Measurements from ENCODE around the gene FNDC8.
"Not testable (repeated sequence)": the region's sequence is repeated elsewhere in the genome, so short reads cannot be mapped to it uniquely, and the experiment has no call there.

Gene FNDC8

DNA sequence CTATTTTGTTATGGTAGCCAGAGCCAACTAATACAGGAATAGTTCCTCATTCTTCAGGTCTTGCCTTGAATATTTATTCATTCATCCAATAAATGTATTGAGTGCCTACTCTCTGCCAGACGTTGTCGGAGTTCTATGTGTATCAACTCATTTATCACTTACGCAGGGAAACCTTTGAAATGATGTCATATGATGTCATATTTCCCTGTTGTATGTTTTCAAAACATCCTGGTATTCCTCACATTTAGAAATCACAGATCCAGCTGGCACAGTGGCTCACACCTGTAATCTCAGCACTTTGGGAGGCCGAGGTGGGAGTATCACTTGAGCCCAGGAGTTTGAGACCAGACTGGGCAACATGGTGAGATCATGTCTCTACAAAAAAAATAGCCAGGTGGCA, 23.4 kb downstream of the FNDC8 start:
- no peak for DNase-seq

DNA sequence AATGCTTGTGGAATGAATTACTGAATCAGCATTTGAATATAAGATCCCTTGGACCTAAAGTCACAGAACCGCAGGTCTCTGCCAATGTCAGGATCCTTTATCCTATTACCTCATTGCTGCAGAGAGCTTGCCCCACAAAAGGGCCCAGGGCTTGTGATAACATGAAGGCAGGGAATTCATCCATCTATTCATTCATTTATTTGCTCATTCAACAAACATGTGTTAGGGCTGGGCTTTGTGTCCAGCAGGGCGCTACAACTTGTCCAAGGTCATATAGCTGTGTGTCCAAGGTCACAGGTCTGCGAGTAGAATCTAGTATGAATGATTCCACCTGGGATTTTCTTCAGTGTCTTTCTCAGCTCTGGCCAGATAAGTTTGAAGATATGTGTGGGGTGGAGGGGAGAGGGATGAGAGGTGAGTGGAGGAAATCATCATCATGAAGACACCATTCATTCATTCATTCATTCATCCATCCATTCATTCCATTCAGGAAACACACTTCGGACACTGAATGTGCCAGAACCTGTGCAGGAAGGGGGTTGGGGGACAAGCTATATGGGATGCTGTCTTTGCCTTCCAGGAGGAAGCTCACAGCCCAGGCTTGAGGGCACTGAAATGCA, 24.9 kb downstream of the FNDC8 start:
- DNase-seq, result no peak

DNA sequence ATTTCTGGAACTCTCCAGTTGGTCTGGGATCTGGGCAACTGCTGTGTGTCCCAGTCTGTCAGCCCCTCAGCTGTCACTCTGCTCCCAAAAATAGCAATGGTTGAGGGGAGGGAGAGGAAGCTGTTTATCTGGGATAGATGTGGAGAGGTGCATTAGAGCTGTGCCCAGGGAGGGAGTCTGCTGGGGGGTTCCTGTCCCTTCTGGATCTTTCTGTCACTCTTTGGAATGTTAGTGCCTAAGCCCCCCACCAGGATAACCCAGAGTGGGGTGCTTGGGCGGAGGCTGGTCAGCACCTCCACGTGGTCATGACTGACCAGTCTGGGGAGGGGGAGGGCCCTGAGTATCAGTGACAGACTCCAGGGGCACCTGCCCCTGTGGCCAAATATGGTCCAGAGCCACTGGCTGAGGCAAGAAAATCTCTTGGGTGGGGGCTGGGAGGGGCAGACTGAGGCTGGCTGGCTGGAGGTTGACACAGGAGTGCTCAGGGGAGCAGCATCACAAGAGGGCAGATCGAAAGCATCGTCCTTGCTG, 26.0 kb downstream of the FNDC8 start, which contains the start of gene UNC45B:
Gene UNC45B (plus strand): TSS at position 443 of the 531 bp plus-strand sequence. CDS start 447 bp downstream, outside the sequence.
- no peak for DNase-seq

DNA sequence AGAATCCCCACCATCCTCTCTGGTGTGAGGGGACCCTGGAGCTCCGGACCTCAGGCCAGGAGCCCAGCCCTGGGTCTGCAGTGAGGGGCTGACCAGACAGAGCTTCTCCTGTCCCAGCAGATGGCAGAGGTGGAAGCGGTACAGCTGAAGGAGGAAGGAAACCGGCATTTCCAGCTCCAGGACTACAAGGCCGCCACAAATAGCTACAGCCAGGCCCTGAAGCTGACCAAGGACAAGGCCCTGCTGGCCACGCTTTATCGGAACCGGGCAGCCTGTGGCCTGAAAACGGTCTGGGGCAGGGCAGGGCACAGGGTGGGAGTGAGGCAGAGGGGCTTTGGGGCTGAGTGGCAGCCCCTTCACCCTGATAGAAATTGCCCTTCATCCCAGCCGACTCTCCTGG, 26.7 kb downstream of the FNDC8 start:
- DNase-seq, result no peak

DNA sequence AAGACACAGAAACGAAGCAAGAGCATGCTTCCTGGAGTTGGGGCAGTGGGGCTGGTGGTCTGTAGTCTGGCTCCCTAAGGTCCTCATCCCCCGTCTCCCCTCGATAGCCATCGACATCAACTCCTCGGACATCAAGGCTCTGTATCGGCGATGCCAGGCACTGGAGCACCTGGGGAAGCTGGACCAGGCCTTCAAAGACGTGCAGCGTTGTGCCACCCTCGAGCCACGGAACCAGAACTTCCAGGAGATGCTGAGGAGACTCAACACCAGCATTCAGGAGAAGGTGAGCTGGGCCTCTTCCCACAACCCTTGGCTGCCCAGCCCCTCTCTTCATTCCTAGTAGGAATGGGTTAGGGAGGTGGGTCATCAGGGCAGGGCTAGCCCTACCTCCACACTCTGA, 28.5 kb downstream of the FNDC8 start:
- no peak for DNase-seq

DNA sequence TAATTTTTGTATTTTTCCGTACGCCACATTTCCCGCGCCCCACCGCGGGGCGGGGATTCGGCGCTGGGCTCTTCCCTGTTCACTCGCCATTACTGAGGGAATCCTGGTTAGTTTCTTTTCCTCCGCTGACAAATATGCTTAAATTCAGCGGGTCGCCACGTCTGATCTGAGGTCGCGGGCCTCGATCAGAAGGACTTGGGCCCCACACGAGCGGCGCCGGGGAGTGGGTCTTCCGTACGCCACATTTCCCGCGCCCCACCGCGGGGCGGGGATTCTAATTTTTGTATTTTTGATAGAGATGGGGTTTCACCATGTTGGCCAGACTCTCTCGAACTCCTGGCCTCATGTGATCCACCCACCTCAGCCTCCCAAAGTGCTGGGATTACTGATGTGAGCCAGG, 29.7 kb downstream of the FNDC8 start:
- not testable (repeated sequence) for DNase-seq

DNA sequence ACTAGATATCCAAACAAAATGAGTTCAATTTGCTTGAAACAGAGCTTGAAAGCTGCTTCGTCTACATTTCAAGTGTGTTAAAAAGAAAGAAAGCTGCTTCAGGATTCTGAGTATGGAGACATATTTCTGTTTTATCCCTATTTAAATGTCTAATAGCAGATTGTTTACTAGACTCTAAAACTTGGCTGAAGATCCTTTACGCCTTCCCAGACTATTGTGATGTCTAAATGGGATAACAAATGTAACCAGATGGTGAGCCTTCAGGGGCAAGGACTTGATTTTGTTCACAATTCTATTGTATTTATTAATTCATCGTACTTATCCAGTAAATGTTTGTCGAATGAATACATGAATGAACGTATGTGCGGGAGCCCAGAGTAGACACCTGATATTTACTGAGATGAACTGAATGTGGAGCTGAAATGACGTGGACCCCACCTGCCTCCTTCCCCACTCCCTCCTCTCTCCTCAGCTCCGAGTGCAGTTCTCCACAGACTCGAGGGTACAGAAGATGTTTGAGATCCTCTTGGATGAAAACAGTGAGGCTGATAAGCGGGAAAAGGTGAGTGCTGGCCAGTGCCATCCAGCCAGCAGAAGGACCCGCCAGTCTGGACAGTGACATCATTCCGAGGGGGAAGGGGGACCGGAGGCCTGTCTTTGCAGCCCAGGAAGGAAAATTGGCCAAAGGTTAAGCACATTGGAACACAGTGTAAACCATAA, 31.2 kb downstream of the FNDC8 start:
- no peak for DNase-seq

DNA sequence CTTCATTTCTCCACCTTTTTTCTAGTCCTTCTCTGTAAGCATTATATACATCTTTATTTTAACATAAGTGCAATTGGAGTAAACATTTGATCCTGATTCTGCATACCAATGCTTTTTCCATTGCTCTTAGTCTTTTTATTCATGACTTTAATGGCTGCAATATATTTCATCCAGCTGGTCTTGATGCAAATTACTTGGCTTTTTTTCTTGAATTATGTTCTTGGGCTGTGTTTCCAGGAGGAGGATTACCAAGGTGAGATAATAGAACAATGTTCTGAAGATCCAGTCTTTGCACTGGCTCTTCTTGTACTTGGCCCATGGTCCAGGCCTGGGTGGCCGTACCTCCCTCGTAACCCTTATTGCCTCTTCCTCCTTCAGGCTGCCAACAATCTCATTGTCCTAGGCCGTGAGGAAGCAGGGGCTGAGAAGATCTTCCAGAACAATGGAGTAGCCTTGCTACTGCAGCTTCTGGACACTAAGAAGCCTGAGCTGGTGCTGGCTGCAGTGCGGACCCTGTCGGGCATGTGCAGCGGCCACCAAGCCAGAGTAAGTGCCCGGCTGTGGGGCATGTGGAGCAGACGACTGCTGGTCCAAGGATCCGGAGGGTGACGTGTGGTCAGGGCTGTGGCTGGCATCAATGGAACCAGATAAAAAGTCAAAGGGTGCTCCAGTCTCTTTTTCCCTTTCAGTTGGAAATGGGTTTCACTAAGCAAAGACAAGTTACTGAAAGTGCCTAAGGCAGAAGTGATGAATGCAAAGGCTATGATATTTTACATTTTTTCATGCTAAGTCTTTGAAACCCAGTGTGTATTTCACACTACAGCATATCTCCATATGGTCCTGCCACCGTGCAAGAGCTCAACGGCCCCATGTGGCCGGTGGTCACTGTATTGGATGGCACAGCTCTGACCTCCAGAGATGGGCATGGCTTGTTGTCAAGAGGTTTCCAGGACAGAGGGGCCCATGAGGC, 33.1 kb downstream of the FNDC8 start:
- DNase-seq, result no peak

DNA sequence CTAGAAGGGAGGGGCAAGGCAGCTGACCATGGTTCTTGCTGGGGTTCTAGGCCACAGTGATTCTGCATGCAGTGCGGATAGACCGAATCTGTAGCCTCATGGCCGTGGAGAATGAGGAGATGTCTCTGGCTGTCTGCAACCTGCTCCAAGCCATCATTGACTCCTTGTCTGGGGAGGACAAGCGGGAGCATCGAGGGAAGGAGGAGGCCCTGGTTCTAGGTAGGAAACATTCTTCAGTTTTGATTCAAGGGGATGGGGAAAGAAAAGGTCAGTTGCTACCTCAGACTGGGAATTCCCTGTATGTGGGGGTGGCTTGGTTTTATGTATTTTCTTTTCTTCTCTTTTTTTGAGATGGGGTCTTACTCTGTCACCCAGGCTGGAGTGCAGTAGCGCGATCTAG, 33.8 kb downstream of the FNDC8 start:
- no peak for DNase-seq

DNA sequence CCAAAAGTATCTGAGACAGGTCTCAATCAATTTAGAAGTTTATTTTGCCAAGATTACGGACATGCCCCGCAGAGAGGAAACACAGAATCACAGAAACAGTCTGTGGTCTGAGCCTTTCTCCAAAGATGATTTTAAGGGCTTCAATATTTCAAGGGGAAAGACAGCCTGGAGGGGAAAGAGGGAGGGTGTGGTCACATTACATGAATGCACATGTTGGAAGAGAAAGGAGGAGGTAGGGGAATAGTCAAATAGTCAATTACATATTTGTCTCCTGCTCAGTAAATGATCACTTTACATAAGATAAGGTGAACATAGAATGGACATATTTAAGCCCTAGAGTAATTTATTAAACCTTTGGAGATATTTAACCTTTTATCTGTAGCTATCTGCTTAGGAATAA, 38.5 kb downstream of the FNDC8 start:
- no peak for DNase-seq

DNA sequence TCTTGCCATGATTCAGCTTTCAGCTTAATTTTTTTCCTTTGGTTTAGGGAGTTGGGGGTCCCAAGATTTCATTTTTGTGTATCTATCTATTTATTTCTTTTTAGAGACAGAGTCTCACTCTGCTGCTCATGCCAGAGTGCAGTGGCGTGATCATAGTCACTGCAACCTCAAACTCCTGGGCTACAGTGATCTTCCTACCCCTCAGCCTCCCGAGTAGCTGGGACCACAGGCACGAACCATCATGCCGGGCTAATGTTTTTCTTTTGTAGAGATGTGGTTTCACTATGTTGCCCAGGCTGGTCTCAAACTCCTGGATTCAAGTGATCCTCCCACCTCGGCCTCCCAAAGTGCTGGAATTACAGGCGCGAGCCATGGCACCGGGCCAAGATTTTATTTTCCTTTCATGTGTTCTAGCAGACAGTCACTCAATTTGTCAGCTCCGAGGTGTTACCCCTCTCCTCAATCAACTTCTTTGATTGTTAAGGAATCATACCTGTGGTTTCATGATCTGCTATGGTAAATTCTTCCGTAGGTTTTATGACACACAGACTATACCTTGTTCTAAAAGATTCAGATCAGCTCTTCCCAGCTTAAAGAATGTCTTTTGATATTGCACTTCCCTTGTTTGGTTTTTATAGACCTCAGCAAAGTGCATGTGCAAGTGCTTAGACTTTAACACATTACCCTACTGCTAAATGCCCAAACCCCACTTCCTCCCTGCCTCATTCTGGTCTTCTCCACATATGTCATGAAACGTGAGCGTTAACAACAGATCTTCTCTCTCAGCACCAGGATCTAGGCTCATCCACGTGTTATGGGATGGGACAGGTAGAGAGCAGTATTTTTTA, 39.2 kb downstream of the FNDC8 start:
- no peak for DNase-seq

DNA sequence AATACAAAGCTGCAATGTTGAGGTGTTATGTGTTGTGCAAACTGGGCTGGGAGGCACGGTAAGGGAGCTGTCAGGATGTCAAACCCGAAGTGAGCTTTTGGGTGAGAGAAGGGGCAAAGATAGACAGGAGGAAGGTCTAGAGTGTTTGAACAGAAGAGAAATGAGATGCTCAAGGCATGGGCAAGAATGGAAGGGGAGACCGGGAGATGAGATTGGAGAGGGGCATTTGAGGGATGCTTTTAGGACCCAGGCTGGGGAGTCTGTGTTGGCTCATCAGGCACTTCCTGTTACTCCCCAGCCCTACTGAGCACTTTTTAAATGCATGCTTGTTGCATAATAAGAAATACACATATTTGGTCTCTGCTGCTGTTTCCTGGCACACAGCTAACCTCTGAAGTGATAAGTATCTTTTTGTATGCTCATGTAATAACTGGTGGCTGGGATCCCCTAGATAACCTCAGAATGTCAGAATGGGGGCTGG, 39.9 kb downstream of the FNDC8 start:
- DNase-seq, result no peak

DNA sequence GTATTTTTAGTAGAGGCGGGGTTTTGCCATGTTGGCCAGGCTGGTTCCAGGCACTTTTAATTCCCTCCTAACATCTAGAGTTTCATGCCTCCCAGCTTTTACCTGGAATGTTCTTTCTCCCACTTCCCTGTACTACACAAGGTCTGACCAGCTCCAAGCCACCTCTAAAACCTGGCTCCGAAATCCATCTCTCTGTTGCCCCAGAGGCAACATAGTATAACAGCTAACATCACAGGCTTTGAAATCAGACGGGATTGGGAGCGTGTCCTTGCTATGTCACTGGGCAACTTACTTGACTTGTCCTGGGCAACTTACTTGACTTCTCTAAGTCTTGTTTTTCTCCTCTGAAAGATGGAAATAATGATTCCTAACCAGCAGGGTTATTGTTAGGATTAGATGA, 41.3 kb downstream of the FNDC8 start:
- no peak for DNase-seq

DNA sequence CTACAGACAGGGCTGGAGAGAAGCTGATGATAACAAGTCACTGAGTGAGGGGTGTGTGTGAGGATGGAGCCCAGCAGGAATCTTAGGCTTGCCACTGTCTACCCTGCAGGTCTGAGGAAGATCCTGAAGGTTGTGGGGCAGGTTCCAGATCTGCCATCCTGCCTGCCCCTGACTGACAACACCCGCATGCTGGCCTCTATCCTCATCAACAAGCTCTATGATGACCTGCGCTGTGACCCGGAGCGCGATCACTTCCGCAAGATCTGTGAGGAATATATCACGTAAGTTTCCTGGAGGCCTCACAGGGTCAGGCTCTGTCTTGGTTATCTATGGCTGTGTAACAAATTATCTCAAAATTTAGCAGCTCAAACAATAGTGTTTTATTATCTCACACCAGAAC, 42.5 kb downstream of the FNDC8 start:
- no peak for DNase-seq

DNA sequence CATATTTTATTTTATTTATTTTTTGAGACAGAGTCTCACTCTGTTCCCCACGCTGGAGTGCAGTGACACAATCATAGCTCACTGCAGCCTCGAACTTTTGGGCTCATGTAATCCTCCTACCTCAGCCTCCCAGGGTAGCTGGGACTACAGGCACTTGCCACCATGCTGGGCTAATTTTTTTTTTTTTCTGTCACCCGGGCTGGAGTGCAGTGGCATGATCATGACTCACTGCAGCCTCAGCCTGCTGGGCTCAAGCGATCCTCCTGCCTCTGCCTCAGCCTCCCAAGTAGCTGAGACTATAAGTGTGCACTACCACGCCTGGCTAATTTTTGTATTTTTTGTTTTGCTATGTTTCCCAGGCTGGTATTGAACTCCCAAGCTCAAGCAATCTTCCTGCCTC, 43.3 kb downstream of the FNDC8 start:
- DNase-seq, result no peak

DNA sequence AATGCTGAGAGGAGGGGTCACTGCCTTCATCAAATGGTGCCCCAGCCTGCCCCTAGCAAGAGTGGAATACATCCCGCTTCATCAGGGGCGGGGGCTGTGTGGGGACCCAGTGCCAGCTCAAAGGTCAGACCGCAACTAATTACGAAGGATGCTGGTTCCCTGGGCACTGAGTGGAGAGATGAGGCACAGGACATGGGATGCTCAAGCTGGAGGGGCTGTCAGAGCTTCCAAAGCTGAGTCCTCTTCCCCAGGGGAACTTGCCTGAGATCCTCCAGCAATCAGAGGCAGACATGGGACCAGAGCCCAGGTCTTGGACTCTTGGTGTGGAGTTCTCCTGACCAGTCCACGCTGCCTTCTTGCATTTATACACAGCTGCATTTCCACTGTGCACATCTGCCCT, 45.1 kb downstream of the FNDC8 start:
- no peak for DNase-seq

DNA sequence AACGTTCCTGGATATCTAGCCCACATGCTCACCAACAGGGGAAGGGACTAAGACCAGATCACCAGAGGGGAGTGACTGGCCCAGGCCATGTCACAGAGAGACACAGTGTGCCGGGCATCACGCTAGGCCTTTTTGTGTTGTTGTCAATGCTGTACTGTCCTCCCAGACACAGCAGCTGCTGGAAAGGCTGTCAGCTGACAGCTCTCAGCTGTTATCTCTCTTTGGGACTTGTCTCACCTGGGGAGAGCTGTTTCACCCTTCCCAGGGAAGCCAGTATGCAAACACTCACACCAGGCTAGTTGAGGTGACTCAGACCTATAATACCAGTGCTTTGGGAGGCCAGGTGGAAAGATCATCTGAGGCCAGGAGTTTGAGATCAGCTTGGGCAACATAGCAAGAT, 45.6 kb downstream of the FNDC8 start:
- no peak for DNase-seq

DNA sequence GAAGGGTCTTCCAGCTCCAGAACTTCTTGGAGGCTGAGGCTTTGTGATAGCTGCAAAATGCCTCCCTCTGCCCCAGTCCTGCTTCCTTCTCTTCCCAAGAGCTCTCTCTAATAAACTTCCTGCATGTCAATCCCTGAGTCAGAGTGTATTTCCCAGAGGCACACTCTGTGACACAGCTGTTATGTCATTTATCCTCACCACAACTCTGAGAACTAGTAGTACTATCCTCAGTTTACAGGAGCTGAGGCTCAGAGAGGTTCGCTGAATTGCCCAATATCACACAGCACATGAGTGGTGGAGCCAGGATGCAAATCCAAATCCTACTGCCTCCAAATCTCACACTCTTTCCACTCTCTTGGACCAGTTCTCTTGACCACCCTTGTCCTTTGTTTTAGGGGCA, 46.3 kb downstream of the FNDC8 start:
- no peak for DNase-seq

DNA sequence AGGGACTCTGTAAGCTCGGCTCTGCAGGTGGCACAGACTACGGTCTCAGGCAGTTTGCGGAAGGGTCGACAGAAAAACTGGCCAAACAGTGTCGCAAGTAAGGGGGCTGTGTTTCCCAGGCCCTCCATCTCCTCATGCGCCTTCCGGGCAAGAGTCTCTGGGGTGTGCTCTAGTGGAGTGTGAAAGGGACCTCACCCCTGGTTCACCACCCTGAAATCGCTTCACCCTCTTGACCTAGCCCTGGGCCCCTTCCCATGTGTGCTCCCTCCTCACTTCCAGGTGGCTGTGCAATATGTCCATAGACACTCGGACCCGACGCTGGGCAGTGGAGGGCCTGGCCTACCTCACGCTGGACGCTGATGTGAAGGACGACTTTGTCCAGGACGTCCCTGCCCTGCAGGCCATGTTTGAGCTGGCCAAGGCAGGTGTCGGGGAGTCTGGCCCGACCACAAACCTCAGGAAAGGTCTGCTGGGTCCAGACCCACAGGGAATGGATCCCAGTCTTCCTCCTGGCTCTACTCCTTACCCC, 48.5 kb downstream of the FNDC8 start:
- DNase-seq, result no peak

DNA sequence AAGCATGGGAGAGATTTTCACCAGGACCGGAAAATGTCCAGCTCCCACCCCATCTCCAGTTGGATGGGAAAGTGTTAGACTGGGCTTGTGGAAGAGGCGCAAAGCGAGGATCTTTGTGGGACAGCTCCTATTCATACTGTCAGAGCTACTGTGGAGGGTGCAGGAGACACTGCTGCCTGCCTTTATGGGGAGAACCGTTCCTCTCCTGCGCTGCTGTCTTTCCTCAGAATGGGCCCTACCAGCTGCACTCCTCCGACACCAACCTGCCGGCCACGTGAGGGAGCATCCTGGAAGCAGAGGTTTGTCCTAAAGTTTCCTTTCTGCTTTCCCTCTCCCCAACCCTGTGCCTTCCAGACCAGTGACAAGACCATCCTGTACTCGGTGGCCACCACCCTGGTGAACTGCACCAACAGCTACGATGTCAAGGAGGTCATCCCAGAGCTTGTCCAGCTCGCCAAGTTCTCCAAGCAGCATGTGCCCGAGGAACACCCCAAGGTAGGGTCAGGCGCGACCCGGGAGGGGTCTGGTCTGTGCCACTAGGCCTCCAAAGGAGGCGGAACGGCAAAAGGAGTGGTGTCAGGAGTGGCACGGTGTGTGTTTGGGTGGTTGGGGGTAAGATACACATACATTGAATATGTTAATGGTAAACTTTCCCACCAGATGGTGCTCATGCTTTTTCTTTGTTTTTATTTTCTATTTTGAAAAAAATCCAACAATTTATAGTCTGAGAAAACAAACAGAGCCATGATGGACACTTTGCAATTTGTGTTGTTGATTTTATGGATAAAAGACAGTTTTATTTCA, 49.8 kb downstream of the FNDC8 start:
- DNase-seq, result no peak

DNA sequence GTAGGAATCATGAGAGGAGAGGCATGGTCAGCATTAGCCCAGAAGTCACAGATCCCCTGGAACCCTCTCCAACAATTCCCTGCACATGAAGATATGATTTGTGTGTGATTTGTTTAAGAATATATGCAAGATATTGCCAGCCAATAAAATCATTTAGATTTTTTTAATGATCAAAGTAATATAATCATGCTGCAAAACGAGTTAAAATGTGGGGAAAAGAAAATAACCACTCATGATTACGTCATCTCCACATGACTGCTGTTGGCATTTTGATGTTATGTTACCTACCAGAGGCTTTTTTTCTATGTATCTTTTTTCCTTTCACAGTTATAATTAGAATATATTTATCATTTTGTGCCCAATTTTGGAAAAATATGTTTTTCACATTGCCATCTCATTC, 50.4 kb downstream of the FNDC8 start:
- DNase-seq, result no peak

All from kidney glomerular epithelial cell (primary cell).